Glomerular visceral epithelial cell (primary cell): Measurements from ENCODE around the gene GPR141.
"Not testable (repeated sequence)": the region's sequence is repeated elsewhere in the genome, so short reads cannot be mapped to it uniquely, and the experiment has no call there.

Source experiments
- DNase-seq: peaks from one replicate; pipeline ENCODE4 v3.0.0-alpha.2; 2016; ENCODE audit errors: extremely low spot score

GPR141 gene

DNA sequence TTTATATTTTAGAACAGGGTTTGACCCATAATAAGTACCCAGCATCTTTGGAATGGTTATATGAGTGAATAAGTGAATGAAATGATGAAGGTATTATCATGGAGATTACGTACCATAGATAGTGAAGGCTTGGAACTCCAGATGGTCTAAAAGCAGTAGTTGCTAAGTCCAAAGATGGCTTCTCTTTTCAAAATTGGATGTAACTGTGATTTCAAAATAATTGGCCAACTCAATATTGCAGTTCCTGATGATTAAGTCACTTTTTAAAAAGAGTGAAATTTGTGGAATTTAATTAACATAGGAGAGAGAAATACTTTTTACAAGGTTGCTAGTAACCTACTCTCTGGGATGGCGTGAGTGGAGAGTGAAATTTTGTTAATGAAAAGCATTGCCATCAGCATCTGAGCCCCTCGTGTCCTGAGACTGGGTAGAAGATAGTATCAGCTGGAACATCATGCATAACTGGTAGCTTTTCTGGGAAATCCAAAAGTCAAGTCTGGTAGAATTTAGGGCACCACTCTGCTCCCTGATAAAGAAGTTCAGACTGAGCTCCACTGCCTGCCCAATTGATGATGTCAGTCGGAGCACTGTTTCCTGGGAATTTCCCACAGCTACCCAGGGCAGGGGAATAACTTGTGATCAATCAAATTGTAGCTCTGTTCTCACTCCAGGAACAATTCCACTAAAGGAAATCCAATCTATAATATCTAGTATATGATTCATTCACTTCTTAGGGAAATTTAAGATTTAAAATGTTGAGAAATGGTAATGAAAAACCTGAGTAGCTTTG, 3.2 kb downstream of the GPR141 start:
- DNase-seq: no peak

GRCh38 chr7:37690206-37690605, 6.6 kb downstream of the GPR141 start:
- DNase-seq: no peak

DNA sequence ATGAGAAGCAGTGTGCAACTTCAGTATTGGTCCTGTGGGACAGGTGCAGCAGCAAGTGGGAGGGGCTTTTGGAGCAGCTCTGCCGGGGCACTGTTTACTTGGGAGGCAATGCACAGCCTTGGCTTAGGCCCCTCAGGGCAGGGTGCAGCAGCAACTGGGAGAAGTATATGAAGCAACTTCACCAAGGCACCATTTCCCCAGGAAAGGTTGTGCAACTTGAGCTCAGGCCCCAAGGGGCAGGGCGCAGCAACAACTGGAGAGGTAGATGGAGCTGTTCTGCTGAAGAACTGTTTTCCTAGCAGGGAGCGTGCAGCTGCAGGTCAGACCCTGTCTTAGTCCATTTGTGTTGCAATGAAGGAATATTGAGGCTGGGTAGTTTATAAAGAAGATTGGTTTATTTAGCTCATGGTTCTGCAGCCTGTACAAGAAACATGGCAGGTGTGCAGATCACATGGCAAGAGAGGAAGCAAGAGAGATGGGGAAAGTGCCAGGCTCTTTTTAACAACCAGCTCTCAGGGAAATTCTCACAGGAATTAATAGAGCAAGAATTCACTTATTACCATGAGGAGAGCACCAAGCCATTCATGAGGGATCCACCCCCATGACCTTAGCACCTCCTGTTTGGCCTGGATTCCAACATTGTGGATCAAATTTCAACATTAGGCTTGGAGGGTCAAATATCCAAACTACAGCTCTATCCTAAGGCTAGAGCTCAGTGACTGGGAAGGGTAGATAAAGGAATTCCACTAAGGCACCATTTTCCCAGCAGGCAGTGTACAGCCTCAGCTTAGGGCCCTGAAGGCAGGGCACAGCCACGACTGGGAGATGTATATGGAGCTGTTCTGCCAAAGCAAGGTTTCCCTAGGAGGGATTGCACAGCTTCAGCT, 10.9 kb downstream of the GPR141 start:
- no peak for DNase-seq

GRCh38 chr7:37698276-37698675, 14.7 kb downstream of the GPR141 start:
- no peak for DNase-seq

DNA sequence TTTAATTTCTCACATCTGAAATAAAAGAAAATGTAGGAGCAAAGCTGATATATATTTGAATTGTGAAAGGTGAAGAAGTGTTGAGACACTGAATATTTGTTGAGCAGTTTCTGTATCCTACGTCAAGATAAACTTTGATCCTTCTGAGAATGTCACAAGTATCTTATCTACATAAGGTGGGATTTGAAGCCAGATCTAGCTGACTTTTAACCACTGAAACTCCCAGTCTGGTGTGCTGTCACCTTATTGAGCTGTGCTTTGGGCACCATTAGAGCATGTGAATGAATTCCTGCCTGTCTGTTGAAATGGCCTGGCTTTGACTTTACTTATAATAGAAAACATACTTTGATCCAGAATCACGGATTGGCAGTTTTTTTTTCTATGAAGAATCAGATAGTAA, 15.2 kb downstream of the GPR141 start:
- DNase-seq: no peak

- no peak for DNase-seq
These were observed 18.2 kb downstream of the GPR141 start for GRCh38 chr7:37701769-37702168.

- DNase-seq: no peak
These were observed 19.8 kb downstream of the GPR141 start for GRCh38 chr7:37703361-37703760.

DNA sequence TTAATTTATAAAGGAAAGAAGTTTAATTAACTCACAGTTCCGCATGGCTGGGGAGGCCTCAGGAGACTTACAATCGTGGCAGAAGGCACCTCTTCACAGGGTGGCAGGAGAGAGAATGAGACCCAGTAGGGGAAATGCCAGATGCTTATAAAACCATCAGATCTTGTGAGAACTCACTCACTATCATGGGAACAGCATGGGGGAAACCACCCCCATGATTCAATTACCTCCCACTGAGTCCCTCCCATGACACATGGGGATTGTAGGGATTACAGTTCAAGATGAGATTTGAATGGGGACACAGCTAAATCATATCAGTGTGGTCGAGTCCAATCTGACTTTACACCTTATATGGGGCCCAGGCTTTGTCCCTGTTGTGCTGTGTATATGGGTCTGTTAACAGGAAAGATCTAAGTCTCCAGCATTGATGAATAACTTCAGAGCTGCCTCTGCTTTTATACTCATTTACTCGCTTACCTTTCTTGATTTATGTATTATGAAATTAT, 20.8 kb downstream of the GPR141 start:
- DNase-seq: not testable (repeated sequence)

DNA sequence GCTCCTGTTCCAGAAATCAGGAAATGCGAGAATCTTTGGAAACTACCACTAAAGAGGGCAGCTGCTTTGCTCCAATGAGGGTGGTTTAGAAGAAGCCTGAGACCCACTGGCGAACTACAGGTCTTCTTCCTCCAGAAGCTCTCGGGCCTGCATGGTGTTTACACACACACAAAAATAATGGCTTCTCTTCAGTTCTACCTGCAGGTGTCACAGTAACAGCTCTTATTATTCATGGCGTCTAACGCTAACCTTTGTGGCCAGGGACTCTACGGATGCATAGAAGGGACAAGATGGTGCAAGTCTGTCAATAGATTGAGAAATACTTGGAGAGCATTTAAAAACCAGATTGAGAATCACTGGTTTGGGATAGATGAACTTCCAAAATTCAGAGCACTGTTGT, 22.4 kb downstream of the GPR141 start:
- no peak for DNase-seq

DNA sequence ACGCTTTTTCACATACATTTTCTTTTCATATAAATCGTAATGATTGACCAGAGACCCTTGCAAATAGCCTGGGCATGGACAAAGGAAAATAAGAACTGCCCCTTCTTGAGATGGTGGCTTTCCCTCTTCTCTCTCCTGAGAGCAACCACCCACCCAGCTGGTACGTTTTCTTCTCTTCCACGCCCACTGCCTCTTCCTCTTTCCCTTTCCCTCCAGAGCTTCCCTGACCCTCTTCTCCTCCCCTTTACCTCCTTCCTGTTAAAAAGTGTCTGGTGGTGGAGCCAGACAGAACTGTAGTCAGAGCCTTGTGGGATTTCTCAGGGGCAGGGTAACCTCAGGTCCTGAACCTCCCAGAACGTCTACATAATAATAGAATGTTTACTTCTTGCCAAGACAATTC, 23.2 kb downstream of the GPR141 start:
- DNase-seq: no peak

GRCh38 chr7:37707754-37708485, 24.4 kb downstream of the GPR141 start:
- DNase-seq: no peak

DNA sequence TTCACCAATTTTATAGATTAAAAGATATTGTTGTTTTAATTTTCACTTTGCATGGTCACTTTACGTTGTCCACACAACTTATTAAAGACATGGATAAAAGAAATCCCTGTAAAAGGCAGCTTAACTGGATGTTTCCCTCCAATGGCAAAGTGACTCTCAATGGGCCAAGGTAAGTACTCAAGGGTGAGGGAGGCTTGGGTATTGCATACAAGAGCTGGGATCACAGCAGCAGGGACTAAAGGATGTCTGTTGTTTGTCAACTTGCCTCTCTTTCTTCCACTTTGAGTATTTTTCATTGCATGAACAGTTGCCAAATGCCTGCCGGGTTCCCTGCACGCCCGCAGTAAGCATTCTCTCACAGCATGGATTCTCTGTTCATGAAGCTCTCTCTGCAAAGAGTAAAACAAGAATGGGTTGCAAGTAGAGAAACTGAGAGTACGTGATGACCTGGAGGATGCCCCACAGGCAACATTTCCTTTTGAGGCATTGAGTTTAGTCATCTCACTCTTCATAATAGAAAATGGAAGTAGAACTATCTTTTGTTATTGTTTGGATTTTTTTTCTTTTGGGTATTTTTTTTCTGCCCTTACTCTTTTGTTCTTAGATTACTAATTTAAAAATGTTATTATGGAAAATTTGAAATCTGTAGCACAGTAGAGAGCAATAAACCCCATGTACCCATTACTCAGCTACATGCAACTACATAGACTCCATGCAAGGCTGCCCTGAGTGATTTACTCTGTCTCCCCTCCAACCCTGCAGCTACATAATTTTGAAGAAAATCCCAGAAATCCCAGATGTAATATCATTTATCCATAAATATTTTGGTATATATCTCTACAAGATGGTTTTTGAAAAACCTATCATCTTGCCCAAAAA, 26.3 kb downstream of the GPR141 start:
- no peak for DNase-seq

DNA sequence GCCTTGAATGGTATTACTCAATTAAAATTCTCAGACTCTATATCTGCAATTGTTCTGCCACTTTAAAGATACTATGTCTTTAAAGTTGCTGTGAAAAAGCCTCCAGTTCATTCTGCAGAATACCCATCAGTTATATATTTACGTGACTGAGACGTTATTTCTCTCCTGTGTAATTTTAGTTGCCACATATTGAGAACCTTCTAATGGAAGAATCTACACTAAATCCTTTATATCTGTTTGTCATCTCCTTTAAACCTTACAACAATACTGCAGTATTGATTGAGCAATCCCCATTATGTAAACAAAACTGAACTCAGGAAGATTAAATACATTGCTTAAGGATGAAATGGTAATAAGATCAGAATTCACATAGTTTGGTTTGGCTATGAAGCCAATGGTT, 30.0 kb downstream of the GPR141 start:
- DNase-seq: no peak

- no peak for DNase-seq
These were observed 31.0 kb downstream of the GPR141 start for GRCh38 chr7:37714606-37715005.

GRCh38 chr7:37718585-37718984, 35.0 kb downstream of the GPR141 start:
- no peak for DNase-seq

GRCh38 chr7:37719077-37719476, 35.5 kb downstream of the GPR141 start:
- no peak for DNase-seq

- no peak for DNase-seq
These were observed 41.2 kb downstream of the GPR141 start for GRCh38 chr7:37724732-37725131.

DNA sequence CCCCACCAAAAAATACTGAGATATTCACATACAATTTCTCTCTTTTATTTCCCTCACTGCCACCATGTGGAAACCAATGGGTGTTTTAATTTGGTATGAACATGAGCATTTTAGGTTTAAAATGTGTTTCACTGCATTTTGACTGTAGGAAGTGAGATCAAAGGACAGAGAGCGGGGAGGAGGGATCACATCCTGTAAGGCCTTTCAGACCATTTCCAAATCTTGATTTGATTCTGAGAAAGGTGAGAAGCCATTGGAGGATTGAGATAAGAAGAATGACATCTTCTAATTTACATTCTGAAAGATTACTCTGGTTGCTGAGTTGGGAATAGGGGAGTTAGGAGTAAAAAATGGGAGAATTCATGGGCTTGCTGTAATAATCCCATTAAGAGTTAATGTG, 42.5 kb downstream of the GPR141 start:
- DNase-seq: no peak

DNA sequence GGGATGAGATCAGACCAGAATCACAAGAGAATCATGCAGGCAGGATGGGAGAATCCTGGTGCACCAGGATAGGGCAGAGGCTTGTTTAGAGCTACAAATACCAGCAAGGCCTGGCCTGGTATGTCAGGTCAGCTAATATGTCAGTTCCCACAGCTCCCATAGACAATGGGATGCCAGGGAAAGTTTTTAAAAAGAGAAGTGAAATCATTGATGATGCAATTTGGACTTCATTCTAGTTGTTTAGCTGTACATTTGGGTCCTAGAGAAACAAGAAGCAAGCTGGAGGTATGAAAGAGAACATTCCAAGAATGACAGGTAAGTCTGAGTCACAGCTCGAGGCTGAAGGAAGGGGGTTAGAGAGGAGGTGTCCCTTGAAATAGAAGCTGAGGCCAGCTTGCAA, 45.2 kb downstream of the GPR141 start:
- DNase-seq: no peak

- no peak for DNase-seq
These were observed 45.6 kb downstream of the GPR141 start for GRCh38 chr7:37729181-37729580.

- no peak for DNase-seq
These were observed 46.9 kb downstream of the GPR141 start for GRCh38 chr7:37730501-37730900.
